Erythroblast (primary cell): Measurements from ENCODE around the gene ENHO.

ENCODE experiments used
- GATA1 ChIP-seq: IDR thresholded peaks from 2 replicates; pipeline ENCODE4 v1.6.1; 2011; ENCODE audit warnings: low read depth, mild to moderate bottlenecking, control low read depth, low read length, moderate library complexity
- POLR2A ChIP-seq: IDR thresholded peaks from 2 replicates; pipeline ENCODE4 v1.6.1; 2011; ENCODE audit warnings: mild to moderate bottlenecking, low read length

DNA sequence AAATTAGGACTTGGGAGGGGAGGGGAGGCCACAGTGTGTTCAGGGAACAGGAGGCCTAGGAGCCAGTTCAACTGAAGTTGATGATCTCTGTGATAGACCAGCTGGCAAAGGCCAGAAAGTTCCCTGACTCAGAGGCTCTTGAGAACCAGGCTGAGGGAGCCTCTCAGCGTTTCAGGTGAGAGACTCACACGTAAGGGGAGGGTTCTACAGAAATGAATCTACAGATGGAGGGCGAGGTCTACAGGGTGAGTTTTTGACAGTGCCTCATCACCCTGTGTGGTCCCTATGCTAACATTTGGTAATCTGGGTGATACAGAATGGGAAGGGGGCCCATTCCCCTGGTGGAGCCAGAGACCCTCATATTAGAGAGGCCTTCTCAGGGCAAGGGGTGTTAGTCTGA is 32.0 kb downstream of the ENHO start:
- TF ChIP-seq POLR2A (no peak), GATA1 (no peak)
